ENCODE measurements around the gene EIF4E2. TPM values are rescaled to one million over a fixed set of nuclear protein-coding genes. Genes with fewer than 3 reads are reported as not detected.

Gene EIF4E2
- total RNA-seq, 2 experiments from 2014 or later, result 45.9 to 46.0 TPM

DNA sequence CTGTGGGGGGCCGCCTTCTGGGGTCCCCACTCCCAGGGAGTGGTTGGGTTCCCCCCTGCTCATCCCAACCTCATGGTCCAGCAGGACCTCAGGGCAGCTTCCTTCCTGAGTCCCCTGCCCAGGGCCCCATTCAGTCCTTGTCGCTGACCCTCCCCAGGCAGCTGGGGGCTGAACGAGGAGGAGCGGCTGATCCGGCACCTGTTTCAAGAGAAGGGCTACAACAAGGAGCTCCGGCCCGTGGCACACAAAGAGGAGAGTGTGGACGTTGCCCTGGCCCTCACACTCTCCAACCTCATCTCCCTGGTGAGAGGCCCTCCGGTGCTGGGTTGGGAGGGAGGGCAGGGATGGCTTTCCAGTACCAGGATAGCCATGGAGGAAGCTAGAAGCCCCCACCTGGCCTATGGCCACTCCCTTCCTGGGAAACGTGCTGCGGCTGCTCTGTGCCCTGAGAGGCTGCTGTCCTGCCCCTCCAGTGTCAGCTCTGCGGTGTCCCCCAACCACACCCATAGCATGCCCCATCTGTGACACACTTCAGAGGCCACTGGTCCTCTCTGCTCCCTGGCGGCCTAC is 24.0 kb upstream of the EIF4E2 start:
- TF ChIP-seq, protein P1, sequence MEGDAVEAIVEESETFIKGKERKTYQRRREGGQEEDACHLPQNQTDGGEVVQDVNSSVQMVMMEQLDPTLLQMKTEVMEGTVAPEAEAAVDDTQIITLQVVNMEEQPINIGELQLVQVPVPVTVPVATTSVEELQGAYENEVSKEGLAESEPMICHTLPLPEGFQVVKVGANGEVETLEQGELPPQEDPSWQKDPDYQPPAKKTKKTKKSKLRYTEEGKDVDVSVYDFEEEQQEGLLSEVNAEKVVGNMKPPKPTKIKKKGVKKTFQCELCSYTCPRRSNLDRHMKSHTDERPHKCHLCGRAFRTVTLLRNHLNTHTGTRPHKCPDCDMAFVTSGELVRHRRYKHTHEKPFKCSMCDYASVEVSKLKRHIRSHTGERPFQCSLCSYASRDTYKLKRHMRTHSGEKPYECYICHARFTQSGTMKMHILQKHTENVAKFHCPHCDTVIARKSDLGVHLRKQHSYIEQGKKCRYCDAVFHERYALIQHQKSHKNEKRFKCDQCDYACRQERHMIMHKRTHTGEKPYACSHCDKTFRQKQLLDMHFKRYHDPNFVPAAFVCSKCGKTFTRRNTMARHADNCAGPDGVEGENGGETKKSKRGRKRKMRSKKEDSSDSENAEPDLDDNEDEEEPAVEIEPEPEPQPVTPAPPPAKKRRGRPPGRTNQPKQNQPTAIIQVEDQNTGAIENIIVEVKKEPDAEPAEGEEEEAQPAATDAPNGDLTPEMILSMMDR (IDR thresholded peaks at IDR 0.05), result no peak
- DNase-seq (no peak), ATAC-seq (ENCODE audit: poor library complexity) (no peak)
- Mint-ChIP-seq H3K27ac (no peak overlapping the region), H3K36me3 (ENCODE audit: low read depth) (no peaks in the 10 kb centered on the region), H3K4me1 (ENCODE audit: low read depth) (peaks cover 19% of the 10 kb centered on the region), H3K4me3 (no peak overlapping the region), H3K9me3 (no peaks in the 10 kb centered on the region), H3K27me3 (peaks cover 59% of the 10 kb centered on the region)
- H3K4me3 ChIP-seq (ENCODE audit: low read length), result no peak overlapping the region
- H3K9me3 ChIP-seq (ENCODE audit: control insufficient read depth in 1 of 2, insufficient read depth in 1 of 2, low read length in 2 of 2), result peaks cover 0 to 16% of the 10 kb centered on the region in 2 experiments
- intact Hi-C loops (cut with DNase I, micrococcal nuclease), result loop anchor here in 1 of 2 experiments (10.0 kb wide), 1 partner anchor 602 kb away; the partner anchor contains the start of gene NPPC
- peaks cover 40% of the 10 kb centered on the region for H3K4me1 ChIP-seq (ENCODE audit: insufficient read depth, low read length)
- POLR2A ChIA-PET, result interaction anchor here (0.6 kb wide), 1 partner anchor 570 kb away, joined by 4 read pairs; no protein-coding TSS in a partner anchor
- H3K27me3 ChIP-seq (ENCODE audit: control insufficient read depth in 1 of 2, insufficient read depth in 2 of 2, low read length in 2 of 2), result peaks cover 30 to 52% of the 10 kb centered on the region in 2 experiments
- no peaks in the 10 kb centered on the region for H3K36me3 ChIP-seq (ENCODE audit: insufficient read depth, low read length)
- H3K27ac ChIP-seq (ENCODE audit: low read depth in 1 of 2, low read length in 2 of 2), result no peak overlapping the region
- CTCF ChIA-PET, result no interaction called here

DNA sequence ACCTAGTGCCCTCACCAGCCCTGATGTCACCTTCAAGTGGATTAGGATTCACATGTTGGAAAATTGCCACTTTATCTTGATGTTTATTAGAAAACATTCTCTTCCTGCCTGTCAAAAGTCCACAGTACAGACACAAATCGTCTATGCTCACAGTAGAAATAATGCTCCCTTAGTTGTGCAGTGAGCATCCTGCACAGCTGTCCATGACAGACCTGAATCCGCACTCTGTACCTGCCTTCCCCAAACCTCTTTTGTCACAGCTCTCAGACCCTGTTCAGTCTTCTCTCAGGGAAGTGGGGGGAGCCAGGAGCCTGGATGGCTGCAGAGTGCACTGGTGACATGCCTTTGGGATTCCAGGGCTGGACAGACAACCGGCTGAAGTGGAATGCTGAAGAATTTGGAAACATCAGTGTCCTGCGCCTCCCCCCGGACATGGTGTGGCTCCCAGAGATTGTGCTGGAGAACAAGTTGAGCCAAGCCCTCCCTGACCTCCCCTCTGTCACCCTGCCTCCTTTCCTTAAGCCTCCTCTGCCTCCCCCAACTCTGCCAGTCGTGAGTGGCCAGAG is 22.5 kb upstream of the EIF4E2 start:
- Mint-ChIP-seq H3K27me3 (peaks cover 56% of the 10 kb centered on the region), H3K36me3 (ENCODE audit: low read depth) (no peaks in the 10 kb centered on the region), H3K9me3 (no peaks in the 10 kb centered on the region), H3K27ac (no peak overlapping the region), H3K4me3 (no peak overlapping the region), H3K4me1 (ENCODE audit: low read depth) (peaks cover 16% of the 10 kb centered on the region)
- Histone ChIP-seq H3K27ac (ENCODE audit: low read depth in 1 of 2, low read length in 2 of 2) (no peak overlapping the region), H3K27me3 (ENCODE audit: control insufficient read depth in 1 of 2, insufficient read depth in 2 of 2, low read length in 2 of 2) (peaks cover 22 to 39% of the 10 kb centered on the region in 2 experiments), H3K4me1 (ENCODE audit: insufficient read depth, low read length) (peaks cover 25% of the 10 kb centered on the region), H3K4me3 (ENCODE audit: low read length) (no peak overlapping the region), H3K36me3 (ENCODE audit: insufficient read depth, low read length) (no peaks in the 10 kb centered on the region), H3K9me3 (ENCODE audit: control insufficient read depth in 1 of 2, insufficient read depth in 1 of 2, low read length in 2 of 2) (peaks cover 0 to 10% of the 10 kb centered on the region in 2 experiments)
- ChIA-PET POLR2A (no interaction called here), CTCF (no interaction called here)
- TF ChIP-seq, protein P1 (IDR thresholded peaks at IDR 0.05), result no peak
- intact Hi-C loops (cut with DNase I, micrococcal nuclease), result loop anchor here in 1 of 2 experiments (10.0 kb wide), 1 partner anchor 603 kb away; the partner anchor contains the start of gene NPPC
- no peak for ATAC-seq (ENCODE audit: poor library complexity)
- DNase-seq, result no peak

DNA sequence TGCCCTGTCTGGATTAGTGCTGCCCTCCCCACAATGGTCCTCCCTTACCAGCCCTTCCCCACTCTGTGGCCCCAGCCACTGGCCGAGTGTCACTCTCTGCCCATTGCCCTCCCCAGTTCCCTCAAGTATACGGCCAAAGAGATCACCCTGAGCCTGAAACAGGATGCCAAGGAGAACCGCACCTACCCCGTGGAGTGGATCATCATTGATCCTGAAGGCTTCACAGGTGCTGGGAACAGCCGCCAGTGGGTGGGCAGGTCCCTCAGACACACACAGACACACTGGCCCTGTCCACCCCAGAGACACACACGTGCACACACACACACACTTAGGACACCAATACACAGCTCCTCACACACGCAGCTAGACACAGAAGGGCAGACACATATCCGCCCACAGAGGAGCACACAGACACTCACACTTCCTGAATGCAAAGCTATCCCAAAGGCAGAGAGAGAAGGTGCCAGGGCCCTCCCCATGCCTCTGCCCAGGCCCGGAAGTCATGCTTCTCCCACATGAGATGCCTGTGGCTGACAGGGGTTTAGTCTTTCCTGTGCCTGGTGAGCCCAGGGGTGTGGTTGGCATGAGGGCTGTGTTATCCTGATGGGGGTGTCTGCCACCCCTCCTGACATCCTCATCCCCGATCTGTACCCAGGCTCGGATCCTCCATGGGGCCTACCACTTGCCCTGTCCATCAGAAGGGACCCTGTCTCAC is 21.6 kb upstream of the EIF4E2 start:
- Histone ChIP-seq H3K4me1 (ENCODE audit: insufficient read depth, low read length) (peaks cover 19% of the 10 kb centered on the region), H3K27ac (ENCODE audit: low read depth in 1 of 2, low read length in 2 of 2) (no peak overlapping the region), H3K36me3 (ENCODE audit: insufficient read depth, low read length) (no peaks in the 10 kb centered on the region), H3K4me3 (ENCODE audit: low read length) (no peak overlapping the region), H3K27me3 (ENCODE audit: control insufficient read depth in 1 of 2, insufficient read depth in 2 of 2, low read length in 2 of 2) (peaks cover 14 to 30% of the 10 kb centered on the region in 2 experiments), H3K9me3 (ENCODE audit: control insufficient read depth in 1 of 2, insufficient read depth in 1 of 2, low read length in 2 of 2) (peaks cover 0 to 3% of the 10 kb centered on the region in 2 experiments)
- ChIA-PET POLR2A (no interaction called here), CTCF (no interaction called here)
- intact Hi-C loops (cut with DNase I, micrococcal nuclease), result loop anchor here in 1 of 2 experiments (10.0 kb wide), 1 partner anchor 604 kb away; the partner anchor contains the start of gene NPPC
- H3K4me1 Mint-ChIP-seq (ENCODE audit: low read depth), result peaks cover 12% of the 10 kb centered on the region
- peak in 1 of 14 experiments; percentile 15 for DNase-seq
- H3K27me3 Mint-ChIP-seq, result peaks cover 55% of the 10 kb centered on the region
- peak overlapping the region; percentile 46 for H3K27ac Mint-ChIP-seq
- TF ChIP-seq, protein P1 (IDR thresholded peaks at IDR 0.05), result no peak
- ATAC-seq (ENCODE audit: poor library complexity), result peak; percentile 71
- peak overlapping the region; percentile 2 for H3K4me3 Mint-ChIP-seq
- H3K36me3 Mint-ChIP-seq (ENCODE audit: low read depth), result no peaks in the 10 kb centered on the region
- no peaks in the 10 kb centered on the region for H3K9me3 Mint-ChIP-seq
